Measurements from ENCODE around the gene STT3B. TPM values are rescaled to one million over a fixed set of nuclear protein-coding genes. Genes with fewer than 3 reads are reported as not detected.
A peak's percentile ranks its signal among the peaks of the same experiment; 100 is the strongest.

Gene STT3B
- total RNA-seq, 1 experiment from 2014 or later, result 155 TPM

DNA sequence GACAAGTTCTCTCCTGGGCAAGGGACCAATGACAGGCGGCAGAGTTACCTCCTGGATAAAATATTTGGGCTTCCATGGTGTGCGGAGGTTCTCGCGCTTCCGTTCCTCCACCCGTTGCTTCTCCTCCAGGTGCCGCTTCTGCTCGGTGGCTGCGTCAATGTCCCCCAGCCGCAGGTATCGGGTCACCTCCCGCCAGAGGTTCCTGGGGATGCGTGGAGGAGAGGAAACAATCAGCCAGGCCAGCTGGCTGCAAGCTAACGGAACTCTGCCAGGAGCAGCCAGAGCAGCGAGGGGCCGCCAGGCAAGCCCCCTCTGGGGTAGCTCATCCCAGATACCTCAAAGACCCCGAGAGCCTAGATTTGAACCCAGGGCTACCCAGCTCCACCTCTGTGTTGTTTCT lies 131.3 kb downstream of the STT3B start:
- no peak overlapping the region for H3K27ac ChIP-seq
- no peaks in the 10 kb centered on the region for H4K20me1 ChIP-seq (ENCODE audit: insufficient read depth)
- no peak overlapping the region for H3K4me2 ChIP-seq
- H3K79me2 ChIP-seq (ENCODE audit: low read depth), result no peaks in the 10 kb centered on the region
- H3K4me3 ChIP-seq, result no peak overlapping the region
- H3K4me1 ChIP-seq (replicated peaks; ENCODE audit: insufficient read depth), result peaks cover 14% of the 10 kb centered on the region
- H3K9me2 ChIP-seq (ENCODE audit: insufficient read depth), result no peaks in the 10 kb centered on the region
- no peak overlapping the region for H2AFZ ChIP-seq
- H3K36me3 ChIP-seq (ENCODE audit: low read depth), result no peaks in the 10 kb centered on the region
- ChIA-PET CTCF (no interaction called here), POLR2A (ENCODE audit: unreplicated experiment) (no interaction called here)
- BruUV-seq (replicated peaks), result no TSS peak
- intact Hi-C loops (cut with micrococcal nuclease; ENCODE audit: unreplicated experiment), result no loop called here
- H3F3A ChIP-seq (ENCODE audit: insufficient read depth, low read depth), result peaks cover 12% of the 10 kb centered on the region
- no peak for DNase-seq
- no peaks in the 10 kb centered on the region for H3K9me3 ChIP-seq (ENCODE audit: insufficient read depth, low read depth)
- H3K27me3 ChIP-seq (ENCODE audit: insufficient read depth, low read depth), result no peaks in the 10 kb centered on the region
- TF ChIP-seq, protein P1, sequence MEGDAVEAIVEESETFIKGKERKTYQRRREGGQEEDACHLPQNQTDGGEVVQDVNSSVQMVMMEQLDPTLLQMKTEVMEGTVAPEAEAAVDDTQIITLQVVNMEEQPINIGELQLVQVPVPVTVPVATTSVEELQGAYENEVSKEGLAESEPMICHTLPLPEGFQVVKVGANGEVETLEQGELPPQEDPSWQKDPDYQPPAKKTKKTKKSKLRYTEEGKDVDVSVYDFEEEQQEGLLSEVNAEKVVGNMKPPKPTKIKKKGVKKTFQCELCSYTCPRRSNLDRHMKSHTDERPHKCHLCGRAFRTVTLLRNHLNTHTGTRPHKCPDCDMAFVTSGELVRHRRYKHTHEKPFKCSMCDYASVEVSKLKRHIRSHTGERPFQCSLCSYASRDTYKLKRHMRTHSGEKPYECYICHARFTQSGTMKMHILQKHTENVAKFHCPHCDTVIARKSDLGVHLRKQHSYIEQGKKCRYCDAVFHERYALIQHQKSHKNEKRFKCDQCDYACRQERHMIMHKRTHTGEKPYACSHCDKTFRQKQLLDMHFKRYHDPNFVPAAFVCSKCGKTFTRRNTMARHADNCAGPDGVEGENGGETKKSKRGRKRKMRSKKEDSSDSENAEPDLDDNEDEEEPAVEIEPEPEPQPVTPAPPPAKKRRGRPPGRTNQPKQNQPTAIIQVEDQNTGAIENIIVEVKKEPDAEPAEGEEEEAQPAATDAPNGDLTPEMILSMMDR (conservative IDR thresholded peaks at IDR 0.05), result no peak
- no peak for TF ChIP-seq EZH2 (IDR thresholded peaks at IDR 0.05; ENCODE audit: low read depth)

- no peaks in the 10 kb centered on the region for H3K79me2 ChIP-seq (ENCODE audit: low read depth)
- no TSS peak for BruUV-seq (replicated peaks)
- H3K4me2 ChIP-seq, result no peak overlapping the region
- no peaks in the 10 kb centered on the region for H3K36me3 ChIP-seq (ENCODE audit: low read depth)
- H3K27ac ChIP-seq, result peak overlapping the region; percentile 77
- no peak for DNase-seq
- TF ChIP-seq EZH2 (IDR thresholded peaks at IDR 0.05; ENCODE audit: low read depth), result no peak
- TF ChIP-seq, protein P1 (conservative IDR thresholded peaks at IDR 0.05), result no peak
- H3K4me3 ChIP-seq, result no peak overlapping the region
- no peak overlapping the region for H2AFZ ChIP-seq
- no peaks in the 10 kb centered on the region for H3K9me3 ChIP-seq (ENCODE audit: insufficient read depth, low read depth)
- POLR2A ChIA-PET (ENCODE audit: unreplicated experiment), result no interaction called here
- H4K20me1 ChIP-seq (ENCODE audit: insufficient read depth), result no peaks in the 10 kb centered on the region
- no peaks in the 10 kb centered on the region for H3K9me2 ChIP-seq (ENCODE audit: insufficient read depth)
- CTCF ChIA-PET, result no interaction called here
- H3K27me3 ChIP-seq (ENCODE audit: insufficient read depth, low read depth), result no peaks in the 10 kb centered on the region
- intact Hi-C loops (cut with micrococcal nuclease; ENCODE audit: unreplicated experiment), result no loop called here
- peaks cover 12% of the 10 kb centered on the region for H3F3A ChIP-seq (ENCODE audit: insufficient read depth, low read depth)
- peaks cover 15% of the 10 kb centered on the region for H3K4me1 ChIP-seq (replicated peaks; ENCODE audit: insufficient read depth)
Measured at GRCh38 chr3:31667582-31667981, 134.9 kb downstream of the STT3B start.

DNA sequence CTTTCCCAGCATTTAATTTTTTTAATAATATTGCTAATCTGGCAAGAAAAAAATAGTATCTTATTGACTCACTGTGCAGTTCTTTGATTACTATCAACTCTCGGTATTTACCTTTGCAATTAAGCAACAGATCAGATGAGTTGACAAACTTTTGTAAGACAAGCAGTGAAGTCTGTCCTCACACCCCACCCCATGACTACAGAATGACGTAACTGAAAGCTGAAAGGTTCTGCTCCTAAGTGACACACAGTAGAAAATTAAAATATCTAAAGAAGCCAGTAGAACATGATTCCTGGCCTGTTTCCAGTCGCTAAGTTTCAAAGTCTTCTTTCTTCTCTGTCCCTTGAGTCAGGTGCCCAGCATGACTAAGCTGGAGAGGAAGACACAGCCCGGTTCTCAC lies 135.5 kb downstream of the STT3B start:
- no peak for TF ChIP-seq EZH2 (IDR thresholded peaks at IDR 0.05; ENCODE audit: low read depth)
- TF ChIP-seq, protein P1 (conservative IDR thresholded peaks at IDR 0.05), result no peak
- Histone ChIP-seq H2AFZ (0 out of 2 replicates have a peak overlapping the region, but pooled peaks have one; percentile 45), H3K4me1 (replicated peaks; ENCODE audit: insufficient read depth) (peaks cover 15% of the 10 kb centered on the region), H3K4me2 (peak overlapping the region; percentile 40), H3F3A (ENCODE audit: insufficient read depth, low read depth) (peaks cover 12% of the 10 kb centered on the region), H3K9me2 (ENCODE audit: insufficient read depth) (no peaks in the 10 kb centered on the region), H3K27me3 (ENCODE audit: insufficient read depth, low read depth) (no peaks in the 10 kb centered on the region), H3K79me2 (ENCODE audit: low read depth) (no peaks in the 10 kb centered on the region), H4K20me1 (ENCODE audit: insufficient read depth) (no peaks in the 10 kb centered on the region), H3K36me3 (ENCODE audit: low read depth) (no peaks in the 10 kb centered on the region), H3K27ac (peak overlapping the region; percentile 77), H3K9me3 (ENCODE audit: insufficient read depth, low read depth) (no peaks in the 10 kb centered on the region), H3K4me3 (no peak overlapping the region)
- intact Hi-C loops (cut with micrococcal nuclease; ENCODE audit: unreplicated experiment), result no loop called here
- ChIA-PET POLR2A (ENCODE audit: unreplicated experiment) (no interaction called here), CTCF (no interaction called here)
- peak; percentile 38 to 91 for DNase-seq
- no TSS peak for BruUV-seq (replicated peaks)
